T-helper 22 cell (primary cell): Measurements from ENCODE around the gene CT47A1.
"Not testable (repeated sequence)": the region's sequence is repeated elsewhere in the genome, so short reads cannot be mapped to it uniquely, and the experiment has no call there.

ENCODE experiments used
- DNase-seq: peaks from one replicate; pipeline ENCODE4 v3.0.0-alpha.2; 2020; ENCODE audit warnings: low read depth

CT47A1 gene

DNA sequence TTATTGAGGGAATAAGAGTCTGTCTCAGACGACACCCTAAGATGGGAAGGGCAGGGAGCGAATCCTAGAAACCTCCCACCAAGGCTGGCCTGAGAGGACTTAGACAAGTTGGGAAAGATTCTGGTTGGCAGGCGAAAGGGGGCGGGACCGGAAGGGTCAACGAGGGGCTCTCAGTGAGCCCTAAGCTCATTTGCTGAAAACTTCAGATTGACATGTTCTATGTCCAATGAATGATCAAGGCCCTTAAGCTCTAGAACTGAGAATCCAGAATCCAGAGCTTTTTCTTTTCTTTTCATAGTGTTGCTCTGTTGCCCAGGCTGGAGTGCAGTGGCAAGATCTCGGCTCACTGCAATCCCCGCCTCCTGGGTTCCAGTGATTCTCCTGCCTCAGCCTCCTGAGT, at the start of gene CT47A1:
TSS of gene CT47A1 (minus strand) at position 101 of the 400 bp plus-strand sequence. CDS start 231 bp downstream, outside the sequence.
- DNase-seq: not testable (repeated sequence)

GRCh38 chrX:121032531-121032930, 47.0 kb upstream of the CT47A1 start:
- no peak for DNase-seq

DNA sequence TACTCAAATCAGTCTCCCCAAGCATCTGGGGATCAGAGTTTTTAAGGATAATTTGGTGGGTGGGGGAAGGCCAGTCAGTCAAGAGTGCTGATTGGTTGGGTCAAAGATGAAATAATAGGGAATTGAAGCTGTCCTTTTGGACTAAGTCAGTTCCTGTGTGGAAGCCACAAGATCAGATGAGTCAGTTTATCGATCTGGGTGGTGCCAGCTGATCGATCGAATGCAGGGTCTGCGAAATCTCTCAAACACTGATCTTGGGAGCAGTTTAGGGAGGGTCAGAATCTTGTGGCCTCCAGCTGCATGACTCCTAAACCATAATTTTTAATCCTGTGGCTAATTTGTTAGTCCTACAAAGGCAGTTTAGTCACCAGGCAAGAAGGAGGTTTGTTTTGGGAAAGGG, 44.5 kb upstream of the CT47A1 start:
- no peak for DNase-seq

DNA sequence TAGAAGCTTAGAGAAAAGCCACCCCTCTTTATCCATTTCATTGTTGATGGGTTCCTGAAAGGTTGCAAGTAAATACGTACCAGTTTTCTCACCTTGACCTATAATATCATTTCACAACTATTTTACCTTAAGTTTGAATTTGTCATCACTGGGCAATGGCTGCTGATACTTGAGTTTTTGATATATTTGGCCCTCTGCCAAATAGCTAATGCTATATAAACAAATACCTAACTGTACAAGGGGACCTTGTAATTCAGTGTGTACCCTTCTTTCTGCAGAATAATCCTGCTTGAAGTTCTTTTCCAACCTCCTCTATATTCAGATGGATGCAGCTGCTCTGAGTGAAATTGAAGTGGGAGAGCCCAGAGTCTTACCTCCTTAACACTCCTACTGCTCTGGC, 42.9 kb upstream of the CT47A1 start:
- no peak for DNase-seq

GRCh38 chrX:121014826-121015225, 29.3 kb upstream of the CT47A1 start:
- DNase-seq: no peak

DNA sequence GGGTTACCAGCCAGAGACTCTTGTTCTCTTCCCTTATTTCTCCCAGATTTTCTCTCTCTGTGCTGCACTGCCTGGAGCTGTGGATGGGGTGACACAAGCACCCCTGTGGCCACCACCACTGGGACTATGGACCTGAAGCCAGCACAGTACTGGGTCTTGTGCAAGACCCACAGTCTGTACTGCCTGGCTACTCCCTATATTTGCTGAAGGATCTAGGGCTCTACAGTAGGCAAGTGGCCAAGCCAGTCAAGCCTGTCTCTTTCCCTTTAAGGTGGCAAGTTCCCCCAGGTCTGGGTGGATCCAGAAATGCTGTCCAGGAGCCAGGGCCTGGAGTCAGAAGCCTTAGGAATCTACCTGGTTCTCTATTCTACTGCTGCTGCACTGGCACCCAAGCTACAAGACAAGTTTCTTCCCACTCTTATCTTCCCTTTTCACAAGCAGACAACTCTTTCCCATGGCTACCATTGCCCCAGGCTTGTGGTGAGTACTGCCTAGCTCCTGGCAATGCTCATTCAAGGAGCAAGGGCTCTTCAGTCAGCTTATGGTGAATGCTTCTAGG, 28.4 kb upstream of the CT47A1 start:
- DNase-seq: no peak

DNA sequence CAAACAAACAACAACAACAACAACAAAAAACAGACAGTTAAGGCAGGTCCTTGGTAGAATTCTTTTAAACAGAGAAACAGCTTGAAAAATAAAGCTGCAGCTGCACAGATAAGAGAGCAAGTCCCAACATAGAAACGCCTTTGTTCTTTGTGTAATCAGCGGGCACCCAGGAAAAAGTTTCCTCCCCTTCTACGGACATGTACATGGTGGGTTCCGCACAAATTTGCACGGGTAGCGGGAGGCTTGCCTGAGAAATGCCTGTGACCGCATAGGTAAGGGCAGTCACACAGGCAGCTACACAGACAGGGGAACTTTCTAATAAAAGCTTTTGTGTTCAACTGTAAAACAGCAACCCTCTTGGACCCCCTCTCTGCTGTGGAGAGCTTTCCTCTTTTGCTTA, 25.7 kb upstream of the CT47A1 start:
- no peak for DNase-seq

DNA sequence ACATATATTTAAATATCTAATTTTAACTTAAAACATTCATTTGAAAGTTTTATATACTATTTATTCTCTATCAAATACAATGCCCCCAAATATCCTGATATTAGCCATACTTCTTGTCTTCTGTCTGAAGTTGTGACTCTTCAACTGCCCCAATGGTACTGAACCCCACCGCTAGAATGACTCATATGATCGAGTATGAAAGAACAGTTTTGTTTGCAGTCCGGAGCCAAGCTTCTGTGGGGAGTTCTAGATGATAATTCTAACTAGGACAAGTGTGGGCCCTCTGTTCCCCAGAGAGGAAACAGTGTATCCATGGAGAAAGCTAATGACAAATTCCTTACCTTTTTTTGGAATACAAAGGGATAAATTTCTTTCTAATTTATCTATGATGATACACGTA, 24.7 kb upstream of the CT47A1 start:
- no peak for DNase-seq

DNA sequence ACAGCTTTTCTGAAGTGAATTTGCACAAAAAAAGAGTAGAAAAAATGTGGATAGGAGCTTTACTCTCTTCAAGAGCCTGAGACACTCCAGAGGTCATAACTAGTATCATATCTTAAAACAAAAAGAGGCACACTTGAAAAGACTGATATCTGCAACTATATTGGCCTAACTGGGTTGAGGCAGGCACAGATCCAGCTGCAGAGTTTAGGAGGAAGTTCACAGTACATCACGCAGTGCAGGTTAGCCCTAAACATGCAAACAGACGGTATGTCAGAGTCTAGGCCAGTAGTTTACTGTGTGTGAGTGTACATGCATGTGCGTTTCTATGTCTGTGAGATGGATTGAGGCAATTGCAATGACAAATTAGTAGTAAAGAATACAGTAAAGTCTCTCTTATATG, 24.2 kb upstream of the CT47A1 start:
- no peak for DNase-seq

- DNase-seq: no peak
Measured at GRCh38 chrX:121008920-121009319, 23.4 kb upstream of the CT47A1 start.

DNA sequence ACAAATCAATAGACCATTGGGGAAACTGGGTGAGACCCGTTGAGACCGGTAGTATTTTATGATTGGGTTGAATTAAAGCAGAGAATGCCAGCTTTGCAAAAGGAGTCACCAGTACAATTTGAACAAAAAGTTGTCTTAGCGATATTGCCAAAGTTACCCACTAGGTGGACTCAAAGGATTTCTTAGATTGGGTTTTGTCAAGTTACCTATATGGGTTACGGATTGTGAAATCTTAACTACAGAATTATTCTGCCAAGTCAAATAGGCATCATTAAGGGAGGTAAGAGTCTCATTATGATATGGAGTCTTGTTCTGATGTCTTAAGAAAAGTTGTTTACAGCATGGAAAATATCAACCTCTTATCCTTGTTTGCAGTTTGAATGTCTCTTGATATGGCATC, 15.0 kb upstream of the CT47A1 start:
- no peak for DNase-seq

- no peak for DNase-seq
Measured at GRCh38 chrX:120999413-120999812, 13.9 kb upstream of the CT47A1 start.

DNA sequence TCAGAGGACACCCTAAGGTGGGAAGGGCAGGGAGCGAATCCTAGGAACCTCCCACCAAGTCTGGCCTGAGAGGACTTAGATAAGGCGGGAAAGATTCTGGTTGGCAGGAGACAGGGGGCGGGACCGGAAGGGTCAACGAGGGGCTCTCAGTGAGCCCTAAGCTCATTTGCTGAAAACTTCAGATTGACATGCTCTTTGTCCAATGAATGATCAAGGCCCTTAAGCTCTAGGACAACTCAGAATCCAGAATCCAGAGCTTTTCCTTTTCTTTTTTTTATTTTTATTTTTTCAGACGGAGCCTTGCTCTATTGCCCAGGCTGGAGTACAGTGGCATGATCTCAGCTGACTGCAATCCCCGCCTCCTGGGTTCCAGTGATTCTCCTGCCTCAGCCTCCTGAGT, 29.1 kb downstream of the CT47A1 start, which contains the start of gene CT47A7:
TSS of gene CT47A7 (minus strand) at position 101 of the 400 bp plus-strand sequence. CDS start 255 bp downstream, outside the sequence.
- DNase-seq: not testable (repeated sequence)
